Right atrium auricular region (tissue), 2 donors: ENCODE measurements around the gene ARHGAP12. TPM values are rescaled to one million over a fixed set of nuclear protein-coding genes. Genes with fewer than 3 reads are reported as not detected.
"Not testable (repeated sequence)": the region's sequence is repeated elsewhere in the genome, so short reads cannot be mapped to it uniquely, and the experiment has no call there.

Source experiments
- DNase-seq: peaks from one replicate; pipeline ENCODE4 v3.0.0-alpha.2; 2019; ENCODE audit warnings: low spot score
- H3K27ac ChIP-seq, 2 donors: fragments of 200-600 bp; sonication (generic); 1 replicate in 1 of 2; 2 replicates in 1 of 2; pipeline ENCODE4 v1.5.1; 2016 to 2019
- H3K27me3 ChIP-seq, 2 donors: fragments of 200-600 bp; sonication (generic); one replicate each; pipeline versions ENCODE4 v1.5.1 to v1.6.0; 2017 to 2019
- H3K36me3 ChIP-seq: fragments of 200-600 bp; sonication (generic); one replicate; pipeline ENCODE4 v1.5.1; 2016
- H3K4me1 ChIP-seq, 2 donors: fragments of 200-600 bp; sonication (generic); one replicate each; pipeline versions ENCODE4 v1.5.1 to v1.6.0; 2017 to 2019
- H3K4me3 ChIP-seq, 2 donors: fragments of 200-600 bp; sonication (generic); 1 replicate in 1 of 2; 2 replicates in 1 of 2; pipeline ENCODE4 v1.5.1; 2017 to 2019; ENCODE audit warnings: mild to moderate bottlenecking in 1 of 2, moderate library complexity in 1 of 2
- H3K9me3 ChIP-seq, 2 donors: fragments of 200-600 bp; sonication (generic); one replicate each; pipeline ENCODE4 v1.5.1; 2019
- CTCF ChIP-seq, 2 donors: fragments of 200-600 bp; sonication (generic); IDR thresholded peaks; one replicate each; pipeline ENCODE4 v1.5.1; 2019; ENCODE audit warnings: antibody characterized with exemption in 2 of 2
- total RNA-seq, 2 donors: library from RNA; depleted of rRNA; stranded (reverse); fragments of >200 nt; gene quantifications; one replicate each; pipeline ENCODE4 v1.1.0, GENCODE V29; 2016

Gene ARHGAP12
- total RNA-seq, 2 donors from 2014 or later: 20.8 to 24.1 TPM

GRCh38 chr10:31896968-31897384 lies 31.7 kb downstream of the ARHGAP12 start:
- no peaks in the 10 kb centered on the region for H3K27me3 ChIP-seq
- H3K9me3 ChIP-seq: peaks cover 0 to 3% of the 10 kb centered on the region in 2 donors
- no peaks in the 10 kb centered on the region for H3K36me3 ChIP-seq
- TF ChIP-seq CTCF (IDR thresholded peaks at IDR 0.05): no peak
- peak overlapping the region; percentile 17 to 23 for H3K27ac ChIP-seq
- no peak for DNase-seq
- H3K4me1 ChIP-seq: peaks cover 0 to 17% of the 10 kb centered on the region in 2 donors
- no peak overlapping the region for H3K4me3 ChIP-seq

- not testable (repeated sequence) for H3K4me3 ChIP-seq, H3K36me3 ChIP-seq, H3K9me3 ChIP-seq, DNase-seq, H3K27ac ChIP-seq, H3K27me3 ChIP-seq
- peaks cover 0 to 17% of the 10 kb centered on the region in 2 donors for H3K4me1 ChIP-seq
Observed at GRCh38 chr10:31895722-31896121, 32.9 kb downstream of the ARHGAP12 start.

- peak overlapping the region in 1 of 2 donors; percentile 19 for H3K27ac ChIP-seq
- no peak overlapping the region for H3K4me3 ChIP-seq
- H3K36me3 ChIP-seq: no peaks in the 10 kb centered on the region
- H3K4me1 ChIP-seq: peaks cover 0 to 15% of the 10 kb centered on the region in 2 donors
- no peak for DNase-seq
- TF ChIP-seq CTCF (IDR thresholded peaks at IDR 0.05): no peak
- no peaks in the 10 kb centered on the region for H3K9me3 ChIP-seq
- no peaks in the 10 kb centered on the region for H3K27me3 ChIP-seq
Observed at GRCh38 chr10:31888442-31888841, 40.2 kb downstream of the ARHGAP12 start.

GRCh38 chr10:31887850-31888249 lies 40.8 kb downstream of the ARHGAP12 start:
- TF ChIP-seq CTCF (IDR thresholded peaks at IDR 0.05): no peak
- no peak for DNase-seq
- H3K4me1 ChIP-seq: peaks cover 0 to 15% of the 10 kb centered on the region in 2 donors
- no peaks in the 10 kb centered on the region for H3K27me3 ChIP-seq
- no peaks in the 10 kb centered on the region for H3K9me3 ChIP-seq
- peak overlapping the region in 1 of 2 donors; percentile 19 for H3K27ac ChIP-seq
- H3K4me3 ChIP-seq: no peak overlapping the region
- no peaks in the 10 kb centered on the region for H3K36me3 ChIP-seq

- Histone ChIP-seq H3K9me3 (no peaks in the 10 kb centered on the region), H3K27me3 (no peaks in the 10 kb centered on the region), H3K27ac (peak overlapping the region in 1 of 2 donors; percentile 19), H3K4me1 (peaks cover 0 to 15% of the 10 kb centered on the region in 2 donors), H3K36me3 (no peaks in the 10 kb centered on the region), H3K4me3 (no peak overlapping the region)
- no peak for TF ChIP-seq CTCF (IDR thresholded peaks at IDR 0.05)
- DNase-seq: no peak
Observed at GRCh38 chr10:31886885-31887284, 41.7 kb downstream of the ARHGAP12 start.

- no peak for DNase-seq
- Histone ChIP-seq H3K36me3 (no peaks in the 10 kb centered on the region), H3K27ac (no peak overlapping the region), H3K4me1 (peaks cover 0 to 15% of the 10 kb centered on the region in 2 donors), H3K4me3 (no peak overlapping the region), H3K27me3 (no peaks in the 10 kb centered on the region), H3K9me3 (no peaks in the 10 kb centered on the region)
- TF ChIP-seq CTCF (IDR thresholded peaks at IDR 0.05): no peak
Observed at GRCh38 chr10:31885971-31886370, 42.7 kb downstream of the ARHGAP12 start.
